AG10803 (cell line): Measurements from ENCODE around the gene SMPD1.

Experiments
- DNase-seq: peaks from one replicate; pipeline ENCODE4 v3.0.0; 2010; ENCODE audit warnings: low read depth
- H3K4me3 ChIP-seq: 2 replicates; pipeline ENCODE4 v1.5.1; 2011; ENCODE audit warnings: mild to moderate bottlenecking, low read length, control low read depth
- TF ChIP-seq, protein P1 (sequence below): conservative IDR thresholded peaks from 2 replicates; pipeline ENCODE4 v1.5.1; 2011; ENCODE audit warnings: mild to moderate bottlenecking, low read length, control low read depth, inconsistent platforms

Gene SMPD1

DNA sequence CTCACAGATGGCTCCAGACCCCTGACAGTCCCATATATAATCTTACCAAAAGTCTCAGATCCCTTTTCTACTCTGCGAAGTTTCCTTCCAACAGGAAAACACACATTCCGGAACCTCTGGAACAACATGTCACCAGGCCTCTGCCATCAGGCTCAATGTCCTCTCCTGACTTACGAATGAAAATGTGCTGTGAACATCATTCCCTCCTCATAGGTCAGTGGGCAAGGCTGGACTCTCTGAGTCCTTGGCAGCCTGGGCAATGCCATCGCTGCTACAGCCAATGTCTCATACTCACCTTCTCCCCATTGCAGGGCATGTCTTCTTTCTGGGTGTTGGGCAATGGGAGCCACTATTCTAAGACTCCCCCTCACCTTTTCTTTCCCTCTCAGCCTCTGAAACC is 52.2 kb downstream of the SMPD1 start:
- no peak for DNase-seq
- TF ChIP-seq, protein P1, sequence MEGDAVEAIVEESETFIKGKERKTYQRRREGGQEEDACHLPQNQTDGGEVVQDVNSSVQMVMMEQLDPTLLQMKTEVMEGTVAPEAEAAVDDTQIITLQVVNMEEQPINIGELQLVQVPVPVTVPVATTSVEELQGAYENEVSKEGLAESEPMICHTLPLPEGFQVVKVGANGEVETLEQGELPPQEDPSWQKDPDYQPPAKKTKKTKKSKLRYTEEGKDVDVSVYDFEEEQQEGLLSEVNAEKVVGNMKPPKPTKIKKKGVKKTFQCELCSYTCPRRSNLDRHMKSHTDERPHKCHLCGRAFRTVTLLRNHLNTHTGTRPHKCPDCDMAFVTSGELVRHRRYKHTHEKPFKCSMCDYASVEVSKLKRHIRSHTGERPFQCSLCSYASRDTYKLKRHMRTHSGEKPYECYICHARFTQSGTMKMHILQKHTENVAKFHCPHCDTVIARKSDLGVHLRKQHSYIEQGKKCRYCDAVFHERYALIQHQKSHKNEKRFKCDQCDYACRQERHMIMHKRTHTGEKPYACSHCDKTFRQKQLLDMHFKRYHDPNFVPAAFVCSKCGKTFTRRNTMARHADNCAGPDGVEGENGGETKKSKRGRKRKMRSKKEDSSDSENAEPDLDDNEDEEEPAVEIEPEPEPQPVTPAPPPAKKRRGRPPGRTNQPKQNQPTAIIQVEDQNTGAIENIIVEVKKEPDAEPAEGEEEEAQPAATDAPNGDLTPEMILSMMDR = no peak
- H3K4me3 ChIP-seq = no peak overlapping the region

DNA sequence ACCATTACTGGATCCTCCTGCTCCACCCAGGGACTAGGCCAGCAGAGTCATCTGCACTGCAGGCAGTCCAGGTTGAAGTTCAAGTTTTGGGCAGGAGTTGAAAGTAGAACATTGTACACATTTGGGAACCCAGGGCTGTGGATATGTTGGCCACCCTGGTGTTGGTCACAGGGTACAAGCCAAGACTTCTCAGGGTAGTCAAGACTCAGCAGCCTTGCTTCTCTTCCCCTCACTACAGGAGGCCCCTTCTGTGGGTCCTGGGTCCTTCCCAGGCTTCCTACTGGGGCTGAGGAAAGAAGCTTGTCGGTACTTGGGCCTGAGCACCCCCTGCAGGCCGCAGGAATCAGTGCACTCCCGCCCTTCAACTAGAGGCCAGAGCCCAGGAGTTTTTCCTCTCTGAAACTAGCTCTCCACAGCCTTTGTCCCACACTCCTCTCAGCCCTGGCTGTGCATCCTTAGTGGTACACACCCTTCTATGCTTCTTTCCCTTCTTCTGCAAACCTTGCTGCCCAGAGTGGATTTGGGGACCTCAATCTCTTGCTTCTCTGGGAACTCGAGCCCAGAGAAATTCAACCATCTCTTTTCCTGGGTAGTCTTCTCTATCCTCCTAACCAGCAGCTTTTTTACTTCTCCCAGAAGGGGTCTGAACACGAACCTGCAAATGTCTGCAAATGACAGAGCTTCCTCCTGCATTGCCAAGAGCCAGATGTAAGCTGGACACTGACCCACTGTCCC is 53.2 kb downstream of the SMPD1 start:
- TF ChIP-seq, protein P1 = peak; percentile 86
- peak; percentile 56 for DNase-seq
- H3K4me3 ChIP-seq = no peak overlapping the region
